ENCODE results near the gene ZDHHC23. TPM values are rescaled to one million over a fixed set of nuclear protein-coding genes. Genes with fewer than 3 reads are reported as not detected.

Gene ZDHHC23
- total RNA-seq, 2 donors from 2014 or later: 5.6 to 7.0 TPM

GRCh38 chr3:113946831-113947230, 982 bp upstream of the ZDHHC23 start:
- Histone ChIP-seq H3K4me3 (peak overlapping the region; percentile 15 to 38), H3K9me3 (no peaks in the 10 kb centered on the region), H3K4me1 (peaks cover 6% of the 10 kb centered on the region), H3K27ac (peak overlapping the region in 3 of 4 donors; percentile 78 to 89 (median 84)), H3K36me3 (replicated peaks in 1 of 2; ENCODE audit: insufficient read depth in 1 of 2, low read depth in 2 of 2) (no peaks in the 10 kb centered on the region), H3K27me3 (no peaks in the 10 kb centered on the region)
- no peak for ATAC-seq
- intact Hi-C loops (cut with DNase I): no loop called here
- no peak for DNase-seq
- TF ChIP-seq POLR2A (IDR thresholded peaks at IDR 0.05): no peak
- TF ChIP-seq CTCF (IDR thresholded peaks at IDR 0.05): no peak
- WGBS, 2 donors: 31 to 41% methylated on average over 7 of the region's 7 CpGs

GRCh38 chr3:113948015-113948917, 453 bp downstream of the ZDHHC23 start:
- peak; percentile 57 to 67 (median 64) for DNase-seq
- WGBS, 2 donors: 1% methylated on average over 21 to 65 of the region's 65 CpGs
- H3K9me3 ChIP-seq: no peaks in the 10 kb centered on the region
- H3K36me3 ChIP-seq (replicated peaks in 1 of 2; ENCODE audit: insufficient read depth in 1 of 2, low read depth in 2 of 2): no peaks in the 10 kb centered on the region
- peak in 2 of 3 donors; percentile 30 to 33 for TF ChIP-seq POLR2A (IDR thresholded peaks at IDR 0.05)
- TF ChIP-seq CTCF (IDR thresholded peaks at IDR 0.05): peak in 4 of 7 experiments; percentile 3 to 41 (median 23)
- peak; percentile 47 for ATAC-seq
- H3K4me3 ChIP-seq: peak overlapping the region; percentile 90 to 91
- H3K27me3 ChIP-seq: no peaks in the 10 kb centered on the region
- intact Hi-C loops (cut with DNase I): no loop called here
- peak overlapping the region; percentile 72 to 89 (median 78) for H3K27ac ChIP-seq
- H3K4me1 ChIP-seq: peaks cover 6% of the 10 kb centered on the region

- no peak overlapping the region for H3K27ac ChIP-seq
- no peak for ATAC-seq
- H3K9me3 ChIP-seq: no peaks in the 10 kb centered on the region
- intact Hi-C loops (cut with DNase I): no loop called here
- peaks cover 6% of the 10 kb centered on the region for H3K4me1 ChIP-seq
- no peak for DNase-seq
- H3K27me3 ChIP-seq: no peaks in the 10 kb centered on the region
- H3K36me3 ChIP-seq (replicated peaks in 1 of 2; ENCODE audit: insufficient read depth in 1 of 2, low read depth in 2 of 2): peaks cover 0 to 9% of the 10 kb centered on the region in 2 donors
- no peak overlapping the region for H3K4me3 ChIP-seq
- TF ChIP-seq POLR2A (IDR thresholded peaks at IDR 0.05) (no peak), CTCF (IDR thresholded peaks at IDR 0.05) (no peak)
Measured at GRCh38 chr3:113952921-113953320, 5.1 kb downstream of the ZDHHC23 start.

- 66 to 77% methylated on average over 7 of the region's 7 CpGs for WGBS, 2 donors
- H3K9me3 ChIP-seq: no peaks in the 10 kb centered on the region
- DNase-seq (no peak), ATAC-seq (no peak)
- H3K27me3 ChIP-seq: no peaks in the 10 kb centered on the region
- TF ChIP-seq POLR2A (IDR thresholded peaks at IDR 0.05): no peak
- no peak for TF ChIP-seq CTCF (IDR thresholded peaks at IDR 0.05)
- no peak overlapping the region for H3K27ac ChIP-seq
- H3K4me1 ChIP-seq: peaks cover 5% of the 10 kb centered on the region
- H3K4me3 ChIP-seq: no peak overlapping the region
- intact Hi-C loops (cut with DNase I): no loop called here
- peaks cover 0 to 9% of the 10 kb centered on the region in 2 donors for H3K36me3 ChIP-seq (replicated peaks in 1 of 2; ENCODE audit: insufficient read depth in 1 of 2, low read depth in 2 of 2)
Measured at GRCh38 chr3:113953677-113954076, 5.9 kb downstream of the ZDHHC23 start.
